RKO (cell line): ENCODE data around the gene CCDC33.

ENCODE experiments used
- DNase-seq: peaks from one replicate; pipeline ENCODE4 v3.0.0-alpha.2; 2016; ENCODE audit warnings: low spot score

Gene CCDC33

GRCh38 chr15:74229686-74230085, 6.4 kb upstream of the CCDC33 start:
- no peak for DNase-seq

DNA sequence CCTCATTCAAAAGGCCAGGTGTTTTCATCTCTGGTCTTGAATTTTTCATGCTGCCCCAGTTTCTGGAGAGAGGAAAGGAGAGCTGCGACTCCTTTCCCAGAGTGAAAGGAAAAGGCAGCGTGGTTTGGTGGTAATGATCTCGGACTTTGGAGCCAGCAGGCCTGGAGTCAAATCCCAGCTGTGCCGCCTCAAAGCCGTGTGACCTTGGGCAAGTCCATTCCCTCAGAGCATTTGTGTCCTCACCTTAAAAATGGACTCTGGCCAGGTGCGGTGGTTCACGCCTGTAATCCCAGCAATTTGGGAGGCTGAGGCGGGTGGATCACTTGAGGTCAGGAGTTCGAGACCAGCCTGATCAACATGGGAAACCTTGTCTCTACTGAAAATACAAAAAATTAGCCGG, 4.7 kb upstream of the CCDC33 start:
- no peak for DNase-seq

GRCh38 chr15:74233373-74233772, 2.8 kb upstream of the CCDC33 start:
- DNase-seq: no peak

DNA sequence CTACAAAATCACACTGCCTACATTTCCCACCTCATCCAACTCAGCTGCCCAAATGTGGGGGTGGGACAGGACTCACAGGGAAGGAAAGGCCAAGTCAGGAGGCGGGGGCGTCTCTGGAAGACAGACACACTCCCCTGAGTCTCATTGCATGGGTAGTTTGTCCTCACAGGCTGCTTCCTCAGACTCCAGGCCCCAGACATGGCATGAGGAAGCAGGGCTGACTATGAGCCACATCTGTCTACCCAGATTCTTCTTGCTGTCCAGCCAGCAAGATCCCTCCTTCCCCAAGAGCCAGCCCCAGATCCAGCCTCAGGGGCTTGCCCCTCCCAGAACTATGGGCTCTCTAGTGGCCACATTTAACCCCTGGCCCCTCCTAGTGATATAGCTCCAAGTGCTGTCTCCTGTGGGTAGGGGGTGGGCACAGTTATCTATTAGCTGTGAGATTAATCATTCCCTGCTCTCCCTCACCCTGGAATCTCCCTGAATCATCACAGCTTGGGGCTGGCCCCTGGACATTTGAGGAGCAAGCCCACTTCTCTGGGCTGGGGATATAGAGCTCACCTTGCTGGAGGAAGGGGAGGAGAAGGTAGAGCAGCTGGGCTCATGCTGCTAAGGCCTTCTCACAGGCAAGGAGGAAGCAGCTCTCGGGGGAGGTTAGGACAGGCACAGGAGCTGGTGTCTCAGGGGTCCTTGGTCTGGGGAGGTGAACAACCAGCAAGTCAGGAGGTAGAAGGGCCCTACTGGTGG, 2.1 kb upstream of the CCDC33 start:
- DNase-seq: no peak

GRCh38 chr15:74234598-74234875, 1.6 kb upstream of the CCDC33 start:
- no peak for DNase-seq

- DNase-seq: no peak
Measured at GRCh38 chr15:74239051-74239705, 3.1 kb downstream of the CCDC33 start.

DNA sequence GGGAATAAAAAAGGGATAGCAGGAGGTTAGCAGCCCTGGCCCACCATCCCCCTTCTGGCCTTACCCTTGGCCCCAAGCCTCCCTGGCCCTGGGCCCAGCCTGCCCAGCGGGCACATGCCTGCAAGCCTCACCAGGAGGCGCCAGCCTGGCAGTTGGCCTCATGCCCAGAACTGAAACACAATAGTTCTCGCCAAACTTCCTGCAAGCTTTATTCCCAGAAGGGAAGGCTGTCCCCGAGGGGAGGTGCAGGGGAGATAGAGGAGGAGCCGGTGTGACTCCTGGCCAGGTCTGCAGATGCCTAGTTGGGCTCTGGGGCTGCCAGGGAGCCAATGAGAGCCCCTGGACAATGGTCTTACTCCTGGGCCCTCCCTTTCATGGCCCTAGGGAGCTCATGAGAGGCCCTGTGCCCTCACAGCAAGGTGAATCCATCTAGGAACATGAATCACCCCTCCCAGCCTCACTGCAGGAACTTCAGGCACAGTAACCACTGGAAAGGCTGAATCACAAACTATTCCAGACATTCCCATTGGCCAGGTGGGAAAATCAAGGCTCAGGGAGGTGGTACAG, 4.0 kb downstream of the CCDC33 start:
- DNase-seq: peak; percentile 5

- no peak for DNase-seq
Measured at GRCh38 chr15:74240897-74241614, 4.9 kb downstream of the CCDC33 start.

DNA sequence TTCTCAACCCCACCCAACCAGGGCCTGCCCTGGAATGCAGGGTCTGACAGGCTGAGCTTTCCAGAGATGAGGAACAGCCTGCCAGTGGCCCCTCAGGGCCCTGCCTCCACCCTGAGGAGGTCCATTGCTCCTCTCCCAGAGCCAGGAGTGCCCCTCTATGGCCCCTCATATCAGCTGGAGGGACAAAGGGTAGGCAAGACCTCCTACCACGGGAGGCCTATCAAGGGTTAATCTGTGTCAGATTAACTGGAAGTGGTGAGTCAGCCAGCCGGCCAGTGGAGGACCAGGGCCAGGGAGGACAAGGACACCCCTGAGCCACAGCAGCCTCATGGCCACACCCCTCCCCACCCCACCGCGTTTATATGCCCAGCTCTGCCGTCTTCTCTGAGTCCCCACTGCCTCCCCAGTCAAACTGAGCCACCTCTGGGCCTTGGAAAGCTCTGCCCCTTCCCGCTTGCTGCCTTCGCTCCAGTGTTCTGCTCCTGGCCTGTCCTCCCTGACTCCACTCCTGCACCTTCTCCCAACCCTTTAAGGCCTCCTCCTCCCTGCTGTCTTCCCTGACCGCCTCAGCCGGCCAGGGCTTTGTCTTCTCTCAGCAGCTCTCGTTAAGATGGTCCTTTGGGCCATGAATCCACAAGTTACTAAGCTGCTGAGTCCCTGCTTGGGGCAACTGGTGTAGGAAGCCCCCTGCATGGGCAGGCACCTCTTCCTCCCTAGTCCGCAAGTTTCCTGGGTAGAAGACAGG, 6.5 kb downstream of the CCDC33 start:
- no peak for DNase-seq

- DNase-seq: no peak
Measured at GRCh38 chr15:74243431-74243830, 7.3 kb downstream of the CCDC33 start.

DNA sequence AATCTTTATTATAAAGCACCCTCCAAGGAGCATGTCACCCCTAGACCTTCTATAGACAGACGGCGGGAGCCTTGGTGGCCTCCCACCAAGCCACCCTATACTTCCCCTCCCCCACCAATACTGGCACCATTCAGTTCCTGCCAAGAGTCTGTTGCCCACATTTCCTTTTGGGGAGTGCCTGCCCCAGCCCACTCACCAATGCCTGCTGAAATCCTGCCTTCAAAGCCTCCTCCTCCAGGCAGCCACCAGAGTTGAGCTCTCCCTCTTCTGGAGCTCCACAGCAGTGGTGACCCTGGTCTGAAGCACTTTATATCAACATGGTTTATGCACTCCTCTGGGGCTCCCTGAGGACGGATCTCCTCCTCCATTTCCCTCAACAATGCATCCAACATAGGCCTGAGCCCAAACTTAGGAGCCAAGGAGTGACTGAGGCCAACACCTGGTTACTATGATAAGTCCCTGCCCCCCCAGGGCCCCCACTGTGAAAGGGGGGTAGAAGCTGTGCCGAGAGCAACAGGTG, 8.8 kb downstream of the CCDC33 start:
- no peak for DNase-seq

GRCh38 chr15:74245342-74245931, 9.3 kb downstream of the CCDC33 start:
- DNase-seq: no peak

DNA sequence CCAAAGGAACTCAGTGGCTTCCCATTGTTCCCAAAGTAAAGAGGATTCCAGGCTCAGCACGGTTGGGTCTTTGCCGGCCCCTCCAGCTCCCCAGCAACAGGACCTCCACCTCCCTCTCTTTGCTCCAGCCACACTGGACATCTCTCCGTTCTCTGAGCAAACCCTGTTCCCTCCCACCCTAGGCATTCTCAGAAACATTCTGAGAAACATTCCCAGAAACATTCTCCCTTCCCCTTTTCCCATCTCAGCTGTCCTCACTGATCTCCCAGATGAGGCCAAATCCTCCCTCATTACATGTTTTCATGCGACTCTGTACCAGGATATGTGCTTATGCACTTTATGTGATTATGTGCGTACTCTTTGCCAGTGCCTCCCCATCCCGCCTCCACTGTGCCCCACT, 14.1 kb downstream of the CCDC33 start:
- DNase-seq: no peak

- no peak for DNase-seq
Measured at GRCh38 chr15:74251131-74251811, 15.1 kb downstream of the CCDC33 start.

DNA sequence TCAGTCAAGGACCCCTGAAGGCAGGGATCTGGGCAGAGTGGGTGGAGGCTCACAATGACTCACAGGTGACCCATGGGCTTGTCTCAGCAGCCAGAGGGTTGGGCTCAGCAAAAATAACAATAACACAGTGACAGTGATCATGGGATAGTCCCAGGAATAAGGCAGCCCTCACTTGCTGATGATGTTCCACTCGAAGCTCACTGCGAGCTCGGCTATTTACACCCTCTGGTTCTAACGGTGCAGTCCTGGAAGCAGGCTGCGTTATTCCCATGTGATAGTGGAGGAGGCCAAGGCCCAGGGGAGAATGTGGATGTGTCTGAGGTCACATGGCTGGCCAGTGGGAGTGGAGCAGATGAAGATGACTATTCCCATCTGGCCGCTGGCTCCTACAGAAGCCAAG, 16.2 kb downstream of the CCDC33 start:
- DNase-seq: no peak

DNA sequence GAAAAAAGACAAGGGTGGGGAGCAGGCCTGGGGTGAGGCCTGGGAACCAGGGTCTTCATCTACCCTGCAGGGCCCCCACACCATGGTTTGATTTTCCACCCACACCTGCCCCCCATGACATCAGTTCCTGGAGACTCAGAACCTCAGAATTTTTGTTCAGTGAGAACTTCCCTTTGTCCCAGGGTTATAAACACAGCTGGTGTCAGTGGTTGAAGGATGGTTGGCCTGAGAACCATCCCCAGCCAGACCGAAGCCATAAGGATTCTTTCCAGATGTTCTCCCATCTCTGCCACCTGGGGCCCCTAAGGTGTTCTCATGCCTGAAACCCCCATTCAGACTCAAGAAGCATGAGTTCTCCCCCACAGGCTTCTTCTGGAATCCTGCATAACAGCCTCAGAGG, 16.6 kb downstream of the CCDC33 start:
- no peak for DNase-seq

GRCh38 chr15:74253211-74253921, 17.2 kb downstream of the CCDC33 start:
- no peak for DNase-seq

DNA sequence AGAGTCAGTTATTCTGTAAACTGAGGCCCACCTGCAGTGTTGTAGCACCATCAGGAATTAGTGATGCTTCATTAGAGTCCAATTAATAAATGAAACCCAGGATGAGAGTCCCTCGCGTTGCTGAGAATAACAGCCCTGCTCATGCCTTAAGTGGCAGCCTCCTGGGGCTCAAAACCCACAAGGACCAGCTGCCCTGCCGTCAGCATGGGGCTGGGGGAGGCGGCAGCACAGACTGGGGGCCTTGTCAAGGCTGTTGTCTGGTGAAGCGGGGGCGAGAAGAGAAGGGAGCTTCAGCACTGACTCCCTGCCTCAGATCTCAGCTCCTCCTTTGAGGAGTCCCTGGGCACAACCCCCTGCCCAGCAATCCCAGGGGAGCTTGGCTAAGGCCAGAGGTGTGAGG, 21.0 kb downstream of the CCDC33 start:
- DNase-seq: no peak

GRCh38 chr15:74257623-74258022, 21.5 kb downstream of the CCDC33 start:
- no peak for DNase-seq

GRCh38 chr15:74258456-74259291, 22.5 kb downstream of the CCDC33 start:
- DNase-seq: no peak
